PC-3 (cell line): ENCODE results near the gene IDE. TPM values are rescaled to one million over a fixed set of nuclear protein-coding genes. Genes with fewer than 3 reads are reported as not detected.

Experiments
- ATAC-seq: fragments of 200-7000 bp; cut with Tn5 transposase; 2 replicates; pipeline ENCODE4 v1.9.1; 2020; ENCODE audit warnings: mild to moderate bottlenecking, moderate library complexity
- BruUV-seq: library from RNA; stranded (reverse); fragments of 400-500 nt; replicated peaks from 2 replicates; lab custom pipeline; 2021; lab: Mats Ljungman, UMichigan
- CTCF ChIA-PET: fragments of 300-600 bp; sonication (Branson Sonifier 250); formaldehyde crosslinking; loops from one replicate; lab custom pipeline; 2022; ENCODE audit warnings: antibody characterized with exemption; lab: Charles Lee
- POLR2A ChIA-PET: fragments of 300-600 bp; sonication (Branson Sonifier 250); formaldehyde crosslinking; loops from one replicate; lab custom pipeline; 2022; ENCODE audit warnings: antibody characterized with exemption; ENCODE audit not compliant: unreplicated experiment; lab: Charles Lee
- DNase-seq: peaks from one replicate; pipeline ENCODE4 v3.0.0-alpha.2; 2015
- H2AFZ ChIP-seq: fragments of 300-600 bp; sonication (generic); 2 replicates; pipeline ENCODE4 v1.6.0; 2016; ENCODE audit warnings: antibody characterized with exemption, low read length
- H3F3A ChIP-seq: fragments of 300-600 bp; sonication (generic); one replicate; pipeline ENCODE4 v1.6.0; 2017; ENCODE audit warnings: antibody characterized with exemption, low read length, control low read depth, mild to moderate bottlenecking; ENCODE audit not compliant: unreplicated experiment
- H3K27ac ChIP-seq: fragments of 300-600 bp; sonication (generic); 2 replicates; pipeline ENCODE4 v1.5.1; 2016; ENCODE audit warnings: mild to moderate bottlenecking, low read length
- H3K27me3 ChIP-seq: fragments of 300-600 bp; sonication (generic); 2 replicates; pipeline ENCODE4 v1.6.1; 2016; ENCODE audit warnings: low read length, mixed read lengths
- H3K36me3 ChIP-seq: fragments of 300-600 bp; sonication (generic); 2 replicates; pipeline ENCODE4 v1.6.1; 2016; ENCODE audit warnings: low read depth, mixed run types, low read length, mixed read lengths
- H3K4me1 ChIP-seq: fragments of 300-600 bp; sonication (generic); 2 replicates; pipeline ENCODE4 v1.5.1; 2016; ENCODE audit warnings: low read length; ENCODE audit not compliant: insufficient read depth
- H3K4me2 ChIP-seq: fragments of 300-600 bp; sonication (generic); 2 replicates; pipeline ENCODE4 v1.6.0; 2016; ENCODE audit warnings: low read length
- H3K4me3 ChIP-seq: fragments of 300-600 bp; sonication (generic); 2 replicates; pipeline ENCODE4 v1.5.1; 2016; ENCODE audit warnings: mild to moderate bottlenecking, low read length, mixed read lengths
- H3K79me2 ChIP-seq: fragments of 300-600 bp; sonication (generic); 2 replicates; pipeline ENCODE4 v1.6.1; 2017; ENCODE audit warnings: low read length, mixed read lengths
- H3K9ac ChIP-seq: fragments of 300-600 bp; sonication (generic); 2 replicates; pipeline ENCODE4 v1.6.0; 2016; ENCODE audit warnings: mild to moderate bottlenecking, low read length
- H3K9me2 ChIP-seq: fragments of 300-600 bp; sonication (generic); replicated peaks from 2 replicates; pipeline ENCODE4 v1.6.1; 2016; ENCODE audit warnings: mixed run types, low read length, mixed read lengths
- H3K9me3 ChIP-seq: fragments of 300-600 bp; sonication (generic); 2 replicates; pipeline ENCODE4 v1.6.1; 2016; ENCODE audit warnings: low read length, mixed read lengths
- H4K20me1 ChIP-seq: fragments of 300-600 bp; sonication (generic); 2 replicates; pipeline ENCODE4 v1.6.1; 2016; ENCODE audit warnings: low read length, mixed read lengths
- EZH2 ChIP-seq: fragments of 300-600 bp; sonication (generic); IDR thresholded peaks from one replicate; pipeline ENCODE4 v1.6.1; 2017; ENCODE audit warnings: antibody characterized with exemption, mild to moderate bottlenecking, low read length; ENCODE audit not compliant: unreplicated experiment
- EZH2phosphoT487 ChIP-seq: fragments of 300-600 bp; sonication (generic); IDR thresholded peaks from 2 replicates; pipeline ENCODE4 v1.6.1; 2018; ENCODE audit warnings: mild to moderate bottlenecking, antibody characterized with exemption, low read length, borderline replicate concordance
- intact Hi-C: fragments of 100-400 bp; cut with micrococcal nuclease; formaldehyde crosslinking; loops from 2 replicates; pipeline ENCODE4 v1.9.0; 2023
- total RNA-seq: library from RNA; depleted of rRNA; stranded (reverse); fragments of >200 nt; gene quantifications from 2 replicates; pipeline ENCODE4 v1.2.3, GENCODE V29; 2014
- TF ChIP-seq, protein P1 (sequence below): fragments of 300-600 bp; sonication (generic); conservative IDR thresholded peaks from 2 replicates; pipeline ENCODE4 v1.5.1; 2017; ENCODE audit warnings: antibody characterized with exemption, low read depth, mild to moderate bottlenecking, low read length

IDE gene
- total RNA-seq, 1 experiment from 2014 or later = 28.7 TPM

DNA sequence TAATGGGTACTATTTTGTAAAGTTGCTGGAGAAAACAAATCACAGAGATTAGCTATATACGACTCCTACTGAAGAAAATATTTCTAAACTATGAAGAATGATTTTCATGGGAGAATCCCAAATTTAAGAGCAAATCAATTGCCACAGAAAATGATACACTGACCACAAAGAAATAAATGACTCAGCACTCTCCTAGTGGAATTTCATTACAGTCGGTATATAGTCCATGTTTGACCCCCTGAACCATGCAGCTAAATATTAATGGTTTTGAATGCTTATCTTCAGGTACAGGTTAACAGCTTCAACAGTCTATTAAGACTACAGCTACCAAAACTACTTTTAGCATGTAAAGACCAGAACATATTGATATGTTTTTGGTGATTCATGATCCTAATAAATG is 65.0 kb downstream of the IDE start:
- Histone ChIP-seq H3K4me1 (no peaks in the 10 kb centered on the region), H3K79me2 (no peaks in the 10 kb centered on the region), H3K27ac (no peak overlapping the region), H3F3A (no peaks in the 10 kb centered on the region), H3K9me2 (no peaks in the 10 kb centered on the region), H3K4me3 (no peak overlapping the region), H3K9ac (no peak overlapping the region), H3K27me3 (no peaks in the 10 kb centered on the region), H2AFZ (no peak overlapping the region), H3K4me2 (no peak overlapping the region), H4K20me1 (no peaks in the 10 kb centered on the region), H3K9me3 (no peaks in the 10 kb centered on the region), H3K36me3 (peaks cover 9% of the 10 kb centered on the region; the same call in 1 of the 2 replicates)
- TF ChIP-seq EZH2 = no peak
- TF ChIP-seq EZH2phosphoT487 = no peak
- TF ChIP-seq, protein P1, sequence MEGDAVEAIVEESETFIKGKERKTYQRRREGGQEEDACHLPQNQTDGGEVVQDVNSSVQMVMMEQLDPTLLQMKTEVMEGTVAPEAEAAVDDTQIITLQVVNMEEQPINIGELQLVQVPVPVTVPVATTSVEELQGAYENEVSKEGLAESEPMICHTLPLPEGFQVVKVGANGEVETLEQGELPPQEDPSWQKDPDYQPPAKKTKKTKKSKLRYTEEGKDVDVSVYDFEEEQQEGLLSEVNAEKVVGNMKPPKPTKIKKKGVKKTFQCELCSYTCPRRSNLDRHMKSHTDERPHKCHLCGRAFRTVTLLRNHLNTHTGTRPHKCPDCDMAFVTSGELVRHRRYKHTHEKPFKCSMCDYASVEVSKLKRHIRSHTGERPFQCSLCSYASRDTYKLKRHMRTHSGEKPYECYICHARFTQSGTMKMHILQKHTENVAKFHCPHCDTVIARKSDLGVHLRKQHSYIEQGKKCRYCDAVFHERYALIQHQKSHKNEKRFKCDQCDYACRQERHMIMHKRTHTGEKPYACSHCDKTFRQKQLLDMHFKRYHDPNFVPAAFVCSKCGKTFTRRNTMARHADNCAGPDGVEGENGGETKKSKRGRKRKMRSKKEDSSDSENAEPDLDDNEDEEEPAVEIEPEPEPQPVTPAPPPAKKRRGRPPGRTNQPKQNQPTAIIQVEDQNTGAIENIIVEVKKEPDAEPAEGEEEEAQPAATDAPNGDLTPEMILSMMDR = no peak
- no TSS peak for BruUV-seq
- ChIA-PET CTCF (no interaction called here), POLR2A (no interaction called here)
- no peak for ATAC-seq
- no peak for DNase-seq
- intact Hi-C loops = no loop called here

DNA sequence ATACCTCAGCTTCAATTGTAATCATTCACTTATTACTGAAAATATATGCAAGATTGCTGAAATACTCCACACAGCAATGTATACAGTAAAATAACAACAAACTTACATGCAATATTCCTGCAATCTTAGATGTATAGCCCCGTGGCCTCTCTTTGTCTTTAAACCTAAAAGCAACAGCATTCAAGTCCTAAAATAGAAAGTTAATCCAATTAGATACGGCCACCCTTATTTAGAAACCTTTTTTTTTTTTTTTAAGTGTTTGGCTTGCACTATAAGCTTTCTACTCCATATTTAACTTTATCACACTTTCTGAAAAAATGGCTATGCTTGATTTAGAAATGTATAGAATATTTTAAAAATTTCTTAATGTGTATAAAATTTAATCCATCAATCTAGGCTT is 67.6 kb downstream of the IDE start:
- no TSS peak for BruUV-seq
- H3K27me3 ChIP-seq = no peaks in the 10 kb centered on the region
- H3K9me3 ChIP-seq = no peaks in the 10 kb centered on the region
- H3F3A ChIP-seq = no peaks in the 10 kb centered on the region
- H3K4me1 ChIP-seq = no peaks in the 10 kb centered on the region
- no peak for DNase-seq
- H3K9ac ChIP-seq = no peak overlapping the region
- no peak for TF ChIP-seq EZH2phosphoT487
- no peak for TF ChIP-seq EZH2
- TF ChIP-seq, protein P1 = no peak
- H2AFZ ChIP-seq = no peak overlapping the region
- intact Hi-C loops = no loop called here
- no peaks in the 10 kb centered on the region for H4K20me1 ChIP-seq
- no peak overlapping the region for H3K27ac ChIP-seq
- no peaks in the 10 kb centered on the region for H3K79me2 ChIP-seq
- H3K4me2 ChIP-seq = no peak overlapping the region
- ATAC-seq = no peak
- H3K4me3 ChIP-seq = no peak overlapping the region
- POLR2A ChIA-PET = no interaction called here
- H3K9me2 ChIP-seq = no peaks in the 10 kb centered on the region
- CTCF ChIA-PET = no interaction called here
- H3K36me3 ChIP-seq = peaks cover 8% of the 10 kb centered on the region

DNA sequence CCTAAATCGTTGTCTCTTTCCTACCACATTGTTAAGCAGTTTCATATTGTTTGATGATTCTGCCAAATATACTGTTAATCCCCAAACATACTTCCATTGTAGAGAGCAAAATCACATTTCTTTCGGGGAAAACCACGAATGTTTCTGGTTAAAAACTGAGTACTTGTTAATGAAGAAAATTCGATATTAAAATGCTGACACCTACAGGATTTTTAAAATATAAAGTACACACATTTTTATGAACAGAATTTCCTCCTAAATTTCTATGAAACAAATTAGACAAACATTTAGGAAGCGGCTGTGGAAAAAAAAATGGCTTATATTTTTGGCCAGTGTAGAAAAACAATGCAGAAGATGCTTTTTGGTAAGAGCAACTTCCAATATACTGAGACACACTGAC is 68.8 kb downstream of the IDE start:
- intact Hi-C loops = no loop called here
- Histone ChIP-seq H4K20me1 (no peaks in the 10 kb centered on the region), H3K4me1 (no peaks in the 10 kb centered on the region), H3K79me2 (no peaks in the 10 kb centered on the region), H3K9ac (no peak overlapping the region), H3K27me3 (no peaks in the 10 kb centered on the region), H3K9me3 (no peaks in the 10 kb centered on the region), H3K36me3 (peaks cover 8% of the 10 kb centered on the region), H3K27ac (no peak overlapping the region), H2AFZ (no peak overlapping the region), H3K4me2 (no peak overlapping the region), H3K4me3 (no peak overlapping the region), H3F3A (no peaks in the 10 kb centered on the region), H3K9me2 (no peaks in the 10 kb centered on the region)
- ATAC-seq (no peak), DNase-seq (no peak)
- no TSS peak for BruUV-seq
- ChIA-PET POLR2A (no interaction called here), CTCF (no interaction called here)
- TF ChIP-seq EZH2 (no peak), EZH2phosphoT487 (no peak)
- TF ChIP-seq, protein P1 = no peak
